NCI-H524 (cell line): ENCODE measurements around the gene HSD17B10.
A peak's percentile ranks its signal among the peaks of the same experiment; 100 is the strongest.
"Not testable (repeated sequence)": the region's sequence is repeated elsewhere in the genome, so short reads cannot be mapped to it uniquely, and the experiment has no call there.

Experiments
- DNase-seq, 2 experiments: peaks; one replicate each; lab custom pipeline; 2025; lab: John Stamatoyannopoulos, UW

The HSD17B10 gene

GRCh38 chrX:53437206-53437605 is 3.0 kb upstream of the HSD17B10 start:
- DNase-seq, result no peak

- peak; percentile 57 to 79 for DNase-seq
Observed at GRCh38 chrX:53435997-53436396, 1.8 kb upstream of the HSD17B10 start.

GRCh38 chrX:53430231-53430630 is 3.9 kb downstream of the HSD17B10 start:
- no peak for DNase-seq

GRCh38 chrX:53429755-53430154 is 4.4 kb downstream of the HSD17B10 start:
- no peak for DNase-seq

GRCh38 chrX:53422861-53423306 is 11.3 kb downstream of the HSD17B10 start, which contains the start of gene RIBC1:
TSS of gene RIBC1 (plus strand) at chrX:53422873. CDS start at chrX:53426277, 3,404 bp downstream.
- no peak for DNase-seq

GRCh38 chrX:53422086-53422860 is 11.9 kb downstream of the HSD17B10 start, which contains the start of gene SMC1A:
TSS of gene SMC1A (minus strand) at chrX:53422654. CDS start at chrX:53422600, 54 bp downstream.
- peak; percentile 96 to 99 for DNase-seq

GRCh38 chrX:53421772-53422085 is 12.4 kb downstream of the HSD17B10 start:
- DNase-seq, result no peak

- no peak for DNase-seq
Observed at GRCh38 chrX:53421125-53421524, 13.0 kb downstream of the HSD17B10 start.

GRCh38 chrX:53420351-53420750 is 13.8 kb downstream of the HSD17B10 start:
- not testable (repeated sequence) for DNase-seq

- no peak for DNase-seq
Observed at GRCh38 chrX:53412446-53412845, 21.7 kb downstream of the HSD17B10 start.

- DNase-seq, result no peak
Observed at GRCh38 chrX:53403535-53403934, 30.6 kb downstream of the HSD17B10 start.

- DNase-seq, result no peak
Observed at GRCh38 chrX:53398216-53398615, 36.0 kb downstream of the HSD17B10 start.

- DNase-seq, result no peak
Observed at GRCh38 chrX:53395605-53396298, 38.4 kb downstream of the HSD17B10 start.

- peak in 1 of 2 experiments; percentile 11 for DNase-seq
Observed at GRCh38 chrX:53383376-53384076, 50.6 kb downstream of the HSD17B10 start.
